ENCODE measurements around the gene VENTX.
"Not testable (repeated sequence)": the region's sequence is repeated elsewhere in the genome, so short reads cannot be mapped to it uniquely, and the experiment has no call there.

The VENTX gene

GRCh38 chr10:133264461-133264860, 26.8 kb downstream of the VENTX start:
- DNase-seq: peak in 16 of 42 donors; percentile 27 to 72 (median 38)
- intact Hi-C loops (cut with DNase I): no loop called here

GRCh38 chr10:133265052-133265451, 27.4 kb downstream of the VENTX start:
- intact Hi-C loops (cut with DNase I); DNase-seq: not testable (repeated sequence)

GRCh38 chr10:133266056-133266795, 28.6 kb downstream of the VENTX start:
- intact Hi-C loops (cut with DNase I): no loop called here
- DNase-seq: no peak

GRCh38 chr10:133267293-133267692, 29.6 kb downstream of the VENTX start:
- DNase-seq: no peak
- intact Hi-C loops (cut with DNase I): no loop called here

- intact Hi-C loops (cut with DNase I): no loop called here
- DNase-seq: no peak
Measured at GRCh38 chr10:133267829-133268228, 30.2 kb downstream of the VENTX start.

- intact Hi-C loops (cut with DNase I): no loop called here
- DNase-seq: no peak
Measured at GRCh38 chr10:133268532-133268931, 30.9 kb downstream of the VENTX start.

GRCh38 chr10:133269367-133269766, 31.7 kb downstream of the VENTX start:
- DNase-seq: no peak
- intact Hi-C loops (cut with DNase I): no loop called here

GRCh38 chr10:133270204-133270603, 32.5 kb downstream of the VENTX start:
- intact Hi-C loops (cut with DNase I): no loop called here
- DNase-seq: no peak

- intact Hi-C loops (cut with DNase I): no loop called here
- no peak for DNase-seq
Measured at GRCh38 chr10:133270773-133271297, 33.2 kb downstream of the VENTX start.

- intact Hi-C loops (cut with DNase I): no loop called here
- no peak for DNase-seq
Measured at GRCh38 chr10:133271521-133272300, 34.1 kb downstream of the VENTX start.

GRCh38 chr10:133272301-133272963, 34.8 kb downstream of the VENTX start:
- DNase-seq: no peak
- intact Hi-C loops (cut with DNase I): no loop called here

GRCh38 chr10:133272964-133273420, 35.3 kb downstream of the VENTX start:
- intact Hi-C loops (cut with DNase I): no loop called here
- no peak for DNase-seq

- intact Hi-C loops (cut with DNase I): no loop called here
- no peak for DNase-seq
Measured at GRCh38 chr10:133273534-133274143, 36.0 kb downstream of the VENTX start.

GRCh38 chr10:133274751-133275683, 37.4 kb downstream of the VENTX start:
- DNase-seq: no peak
- intact Hi-C loops (cut with DNase I): no loop called here

- intact Hi-C loops (cut with DNase I): no loop called here
- DNase-seq: no peak
Measured at GRCh38 chr10:133275684-133276092, 38.0 kb downstream of the VENTX start.

GRCh38 chr10:133276100-133276434, 38.4 kb downstream of the VENTX start:
- DNase-seq: no peak
- intact Hi-C loops (cut with DNase I): no loop called here

GRCh38 chr10:133276435-133277201, 39.0 kb downstream of the VENTX start, which contains the start of gene ADAM8:
Gene ADAM8 (minus strand): TSS chr10:133276868. CDS start chr10:133276817, 51 bp downstream.
- DNase-seq: no peak
- intact Hi-C loops (cut with DNase I): no loop called here

Measured in head of caudate nucleus (tissue), 42 donors.